HG03045 (cell line): ENCODE measurements around the gene ETV6.

Experiments
- ATAC-seq: cut with Tn5 transposase; IDR thresholded peaks from one replicate; pipeline ENCODE4 v1.9.1; 2021; ENCODE audit warnings: mild to moderate bottlenecking, moderate library complexity; ENCODE audit not compliant: unreplicated experiment

ETV6 gene

DNA sequence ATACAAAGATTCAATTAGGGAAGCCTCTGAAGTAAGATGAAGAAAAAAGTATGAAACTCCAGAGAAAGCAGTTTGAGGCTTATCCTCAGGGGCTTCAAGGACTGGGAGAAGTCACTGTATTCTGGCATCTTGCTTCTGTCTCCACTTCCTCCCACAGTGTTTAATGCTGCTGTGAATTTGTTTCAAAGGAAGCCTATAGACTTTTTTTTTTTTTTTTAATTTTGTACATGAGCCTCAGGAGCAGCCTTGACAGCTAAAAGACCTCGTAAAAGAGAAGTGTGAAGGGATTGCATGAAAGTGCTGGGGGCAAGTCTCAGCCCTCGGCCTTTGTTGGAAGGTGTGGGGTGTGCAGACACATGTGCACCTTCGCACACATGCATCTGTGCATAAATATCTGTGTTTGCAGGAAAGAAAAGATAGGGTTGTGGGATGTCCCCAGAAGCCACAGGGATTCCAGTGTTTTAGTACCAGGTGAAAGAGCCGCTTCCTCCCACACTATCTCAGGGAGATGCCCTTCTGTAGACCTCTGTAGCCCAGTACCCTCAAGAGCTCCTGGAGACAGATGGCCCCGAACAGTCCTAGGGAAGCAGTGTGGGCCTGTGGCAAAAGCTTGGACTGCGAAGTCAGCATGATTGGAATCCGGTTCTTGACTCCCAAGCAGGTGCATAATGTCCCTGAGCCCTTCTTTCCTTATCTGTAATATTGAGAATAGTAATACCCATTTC, 227.8 kb downstream of the ETV6 start:
- ATAC-seq, result no peak

- no peak for ATAC-seq
Observed at GRCh38 chr12:11877869-11878780, 228.7 kb downstream of the ETV6 start.

DNA sequence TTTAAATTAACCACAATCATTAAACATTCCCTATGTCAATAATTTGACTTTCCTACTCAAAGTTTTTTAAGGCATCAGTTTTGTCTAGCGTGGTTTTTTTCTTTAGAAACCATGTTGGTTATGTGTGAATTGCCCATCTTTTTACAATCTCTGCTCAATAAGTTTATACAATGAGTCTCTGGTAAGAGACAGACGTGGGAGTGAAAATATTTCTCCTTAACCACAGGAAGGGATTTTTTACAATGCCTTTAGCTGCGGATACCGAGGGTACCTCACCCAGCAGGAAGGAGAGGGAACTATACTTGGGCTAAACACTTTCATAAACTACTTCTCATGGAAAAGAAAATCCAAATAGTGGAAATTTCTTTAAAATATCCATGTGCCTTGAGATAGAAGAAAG, 229.8 kb downstream of the ETV6 start:
- no peak for ATAC-seq

DNA sequence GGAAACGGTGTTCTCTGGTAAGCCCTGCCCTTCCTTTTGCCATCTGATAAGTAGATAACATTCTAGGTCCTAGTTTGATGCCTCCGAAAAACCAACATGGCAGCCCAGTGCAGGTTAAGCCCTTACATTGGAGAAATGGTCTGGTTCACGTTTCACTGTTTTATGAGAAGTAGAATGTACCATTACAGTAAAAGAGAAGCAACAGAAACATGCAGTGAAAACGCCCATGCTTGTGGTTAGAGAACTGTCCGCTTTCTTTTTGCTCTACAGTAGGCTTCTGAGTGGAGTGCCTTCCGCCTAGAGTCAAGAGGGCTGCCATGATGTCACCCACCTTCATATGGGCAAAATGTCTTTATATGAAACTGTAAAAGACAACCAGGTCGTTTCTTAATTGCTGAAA, 230.9 kb downstream of the ETV6 start:
- ATAC-seq, result no peak

DNA sequence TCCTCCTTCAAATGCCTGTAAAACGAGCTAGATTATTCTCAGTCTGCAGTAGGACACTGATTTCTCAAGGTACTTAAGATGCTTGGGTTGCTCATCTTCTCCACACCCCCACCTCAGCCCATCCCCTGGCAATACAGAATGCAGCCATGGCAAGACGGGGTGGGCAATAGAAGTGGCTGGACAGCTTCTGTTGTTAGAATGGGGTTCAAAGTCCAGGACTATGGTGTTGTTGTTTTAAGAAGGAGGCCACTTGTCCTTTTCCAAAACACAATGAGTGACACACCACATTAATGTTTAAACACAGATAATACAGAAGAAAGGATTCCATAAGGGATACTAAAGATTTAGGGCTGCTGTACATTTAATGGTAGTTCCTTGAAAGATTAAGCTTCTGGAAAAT, 232.4 kb downstream of the ETV6 start:
- ATAC-seq, result no peak

GRCh38 chr12:11882301-11883019, 233.0 kb downstream of the ETV6 start:
- ATAC-seq, result no peak

- no peak for ATAC-seq
Observed at GRCh38 chr12:11884116-11884515, 234.6 kb downstream of the ETV6 start.

- no peak for ATAC-seq
Observed at GRCh38 chr12:11884706-11885105, 235.2 kb downstream of the ETV6 start.

- ATAC-seq, result no peak
Observed at GRCh38 chr12:11885261-11886038, 236.0 kb downstream of the ETV6 start.

GRCh38 chr12:11886339-11886738, 236.9 kb downstream of the ETV6 start:
- no peak for ATAC-seq

GRCh38 chr12:11888029-11888428, 238.6 kb downstream of the ETV6 start:
- no peak for ATAC-seq

GRCh38 chr12:11891346-11891745, 241.9 kb downstream of the ETV6 start:
- ATAC-seq, result no peak

DNA sequence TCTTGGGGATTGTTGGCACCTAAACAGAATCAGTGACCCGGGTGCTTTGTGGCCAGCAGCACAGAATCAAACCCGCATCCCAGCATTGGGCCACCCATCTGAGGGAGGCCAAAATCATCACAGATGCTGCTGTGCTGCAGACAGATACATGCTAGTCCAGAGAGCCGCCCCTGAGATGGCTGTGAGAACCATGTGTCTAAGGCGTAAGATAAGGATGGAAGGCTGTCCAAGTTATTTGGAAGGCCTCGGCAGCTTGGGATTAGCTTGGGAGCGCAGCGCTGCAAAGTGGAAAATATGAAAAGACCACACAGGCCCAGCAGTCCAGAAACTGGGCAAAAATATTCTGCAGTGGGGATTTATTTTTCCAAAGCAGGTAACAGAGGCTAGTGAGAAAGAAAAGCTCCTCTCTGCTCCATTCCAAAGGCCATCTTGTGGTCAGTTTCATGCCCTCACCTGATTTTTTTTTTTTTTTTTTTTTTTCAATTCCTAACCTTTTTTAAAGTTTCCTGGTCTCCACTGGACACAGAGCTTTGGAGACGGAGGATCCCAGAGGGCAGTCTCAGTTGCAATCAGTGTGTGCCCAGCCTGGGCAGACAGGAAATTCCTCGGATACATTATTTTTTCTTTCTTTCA, 242.4 kb downstream of the ETV6 start:
- ATAC-seq, result no peak

DNA sequence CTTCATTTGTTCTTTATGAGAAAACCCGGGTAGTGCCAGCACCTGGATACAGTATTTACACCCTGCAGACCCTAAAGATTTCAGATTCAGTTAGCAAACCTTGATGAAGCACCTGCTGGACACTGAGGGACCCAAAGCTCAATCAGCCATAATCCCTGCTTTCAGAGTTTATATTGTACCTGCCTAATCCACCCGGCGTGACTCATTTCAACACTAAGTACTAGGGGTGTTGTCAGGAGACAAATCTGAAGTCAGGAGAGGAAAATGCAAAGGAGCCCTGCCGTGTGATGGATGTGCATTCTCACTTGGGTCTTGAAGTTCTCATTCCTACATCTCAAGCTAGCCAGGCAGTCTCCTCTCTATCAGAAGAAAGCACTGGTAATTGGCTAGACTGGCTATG, 244.5 kb downstream of the ETV6 start:
- ATAC-seq, result no peak

GRCh38 chr12:11894890-11895289, 245.4 kb downstream of the ETV6 start:
- ATAC-seq, result no peak

DNA sequence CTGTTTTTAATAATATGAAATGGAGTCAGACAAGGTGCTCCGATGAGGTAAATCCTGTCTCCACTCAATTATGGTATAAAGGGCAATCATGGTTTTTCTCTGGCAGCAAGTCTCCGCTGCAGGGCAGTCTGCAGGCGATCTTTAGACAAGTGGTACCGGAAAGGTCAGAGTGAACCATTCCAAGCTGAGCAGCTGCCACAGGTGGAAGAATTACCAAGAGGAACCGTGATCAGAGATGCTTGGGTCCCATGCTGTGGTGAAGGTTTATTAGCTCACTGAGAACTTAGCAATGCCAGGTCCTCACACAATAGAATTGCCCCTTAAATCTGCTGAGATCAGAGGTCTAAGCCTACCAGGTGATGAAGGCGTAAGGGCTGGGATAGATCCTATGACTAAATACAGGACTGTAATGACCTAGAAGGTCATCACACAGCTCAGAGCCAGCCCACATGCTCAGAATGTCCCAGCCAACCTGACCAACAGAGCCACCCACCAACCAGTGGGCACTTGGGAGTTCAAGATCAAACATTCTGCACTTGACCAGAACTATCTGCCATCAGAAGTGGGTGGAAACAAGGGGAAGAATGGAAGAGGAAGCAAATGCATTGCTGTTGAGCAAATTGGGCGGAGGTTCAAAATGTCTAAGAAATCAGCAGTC, 246.1 kb downstream of the ETV6 start:
- ATAC-seq, result no peak

DNA sequence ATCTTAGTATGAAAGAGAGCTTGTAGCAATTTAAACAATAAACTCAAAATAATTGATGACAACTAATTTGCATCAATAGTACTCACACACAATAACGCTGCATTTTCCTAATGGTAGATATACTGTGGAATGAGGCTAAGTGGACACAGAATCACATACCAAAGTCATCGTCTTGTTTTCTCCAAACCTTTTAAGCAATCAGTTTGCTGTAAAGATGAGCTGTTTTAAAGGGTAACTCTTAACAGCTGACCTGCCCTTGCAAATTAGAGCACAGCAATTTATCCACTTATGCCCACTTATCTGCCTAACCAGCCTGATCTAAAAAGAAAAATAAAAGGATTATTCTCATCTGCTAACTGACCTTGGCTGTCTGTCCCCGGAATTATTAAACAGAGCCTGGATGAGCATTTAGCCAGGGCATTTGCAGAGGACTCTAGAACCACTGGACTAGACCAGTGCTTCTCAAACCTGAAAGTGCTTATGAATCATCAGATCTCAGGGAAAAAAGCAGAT, 247.0 kb downstream of the ETV6 start:
- ATAC-seq, result no peak

- ATAC-seq, result no peak
Observed at GRCh38 chr12:11897923-11898322, 248.4 kb downstream of the ETV6 start.

- peak; percentile 72 for ATAC-seq
Observed at GRCh38 chr12:11901701-11902524, 252.4 kb downstream of the ETV6 start.
